Measurements from ENCODE around the gene SLC8A2.

The SLC8A2 gene

GRCh38 chr19:47503130-47503825 is 31.6 kb upstream of the SLC8A2 start:
- DNase-seq (ENCODE audit: low spot score), result no peak

GRCh38 chr19:47499863-47500830 is 28.5 kb upstream of the SLC8A2 start:
- no peak for DNase-seq (ENCODE audit: low spot score)

GRCh38 chr19:47499371-47499770 is 27.7 kb upstream of the SLC8A2 start:
- no peak for DNase-seq (ENCODE audit: low spot score)

DNA sequence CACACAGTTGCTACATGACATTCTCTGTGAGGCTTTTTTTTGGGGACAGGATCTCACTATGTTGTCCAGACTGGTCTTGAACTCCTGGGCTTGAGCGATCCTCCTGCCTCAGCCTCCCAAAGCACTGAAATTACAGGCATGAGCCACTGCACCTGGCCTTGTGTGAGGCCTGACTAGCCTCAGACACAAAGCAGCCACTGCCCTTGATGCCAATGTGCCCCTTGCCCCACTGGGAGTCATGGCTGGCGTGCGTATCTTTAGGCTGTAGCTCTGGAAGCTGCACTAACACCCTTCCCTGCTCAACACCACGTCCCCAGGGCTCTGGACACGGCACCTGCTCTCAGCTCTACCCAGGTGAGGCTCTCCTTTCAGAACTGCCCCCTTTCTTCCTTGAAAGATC is 26.9 kb upstream of the SLC8A2 start:
- no peak for DNase-seq (ENCODE audit: low spot score)

- no peak for DNase-seq (ENCODE audit: low spot score)
These were observed 26.3 kb upstream of the SLC8A2 start for GRCh38 chr19:47497821-47498520.

DNA sequence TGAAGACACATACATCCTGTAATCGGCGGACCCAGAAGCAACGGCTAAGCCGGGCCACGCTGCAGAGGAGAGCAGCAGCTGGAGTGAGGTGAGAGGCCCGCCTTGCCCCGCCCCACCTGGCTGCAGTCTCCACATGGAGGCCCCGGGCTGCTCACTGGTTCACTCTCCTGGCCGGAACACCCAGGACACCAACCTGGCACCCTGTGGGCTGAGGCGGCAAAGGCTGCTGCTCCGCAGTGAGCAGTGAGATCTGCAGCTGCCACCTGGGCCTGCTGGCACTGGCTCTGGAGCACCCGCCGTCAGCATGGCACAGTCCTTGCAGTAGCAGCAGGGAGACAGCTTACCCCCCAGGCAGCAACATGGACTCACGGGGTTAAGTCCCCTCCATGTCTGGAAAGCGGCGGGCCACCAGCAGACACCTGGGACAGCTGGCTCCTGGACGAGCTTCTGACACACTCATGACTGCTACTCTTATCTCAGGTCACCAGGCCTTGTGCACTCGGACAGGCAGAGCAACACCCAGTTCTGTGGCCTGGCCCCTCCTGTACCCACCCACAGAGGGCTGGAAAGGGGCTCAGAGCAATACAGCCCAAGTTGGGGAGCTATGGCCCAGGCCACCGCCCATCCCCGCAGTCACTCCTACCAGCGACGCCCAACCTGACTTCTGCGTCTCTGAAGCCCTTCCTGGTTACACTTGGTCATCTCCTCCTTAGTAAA is 25.5 kb upstream of the SLC8A2 start:
- DNase-seq (ENCODE audit: low spot score), result no peak

DNA sequence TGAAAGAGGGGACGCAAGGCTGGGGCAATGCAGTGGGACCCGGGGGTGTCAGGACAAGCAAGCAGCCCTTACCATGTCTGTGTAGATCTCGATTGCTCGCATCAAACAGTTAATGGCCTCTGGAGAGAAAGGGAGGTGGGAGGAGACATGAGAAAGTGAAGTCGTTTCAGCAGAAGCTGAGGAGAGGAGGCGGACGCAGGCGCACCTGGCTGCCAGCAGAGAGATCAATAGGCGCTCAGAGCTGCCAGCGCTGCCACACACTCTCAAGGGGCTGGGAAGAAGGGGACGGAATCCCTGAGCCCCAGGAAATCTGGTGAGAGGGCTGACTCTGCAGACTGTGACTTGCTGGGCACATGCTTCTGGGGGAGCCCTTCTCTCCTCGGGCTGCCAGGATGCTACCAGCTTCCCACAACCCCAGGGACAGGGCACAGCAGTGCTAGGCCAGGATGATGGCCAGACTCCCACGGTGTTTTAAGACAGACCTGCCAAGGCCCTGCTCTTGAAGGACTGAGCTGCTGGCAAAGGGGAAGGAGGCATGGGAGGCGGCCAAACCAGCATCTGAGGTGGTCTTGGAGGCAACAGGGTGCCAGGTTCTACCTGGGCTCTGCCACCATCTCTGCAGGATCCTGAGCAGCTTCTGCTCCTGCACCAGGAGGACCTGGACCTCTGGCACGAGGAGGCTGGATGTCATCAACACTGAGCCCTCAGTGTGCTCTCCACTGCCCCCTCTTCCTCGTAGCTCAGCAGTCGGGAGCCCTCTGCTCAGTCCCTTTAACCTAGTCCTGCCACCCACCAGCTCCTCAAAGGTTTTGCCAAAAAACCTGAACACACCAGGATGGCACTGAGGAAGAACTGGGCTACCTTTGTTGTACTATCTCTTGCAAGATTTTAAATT is 24.0 kb upstream of the SLC8A2 start:
- DNase-seq (ENCODE audit: low spot score), result no peak

- DNase-seq (ENCODE audit: low spot score), result no peak
These were observed 23.0 kb upstream of the SLC8A2 start for GRCh38 chr19:47494729-47495128.

DNA sequence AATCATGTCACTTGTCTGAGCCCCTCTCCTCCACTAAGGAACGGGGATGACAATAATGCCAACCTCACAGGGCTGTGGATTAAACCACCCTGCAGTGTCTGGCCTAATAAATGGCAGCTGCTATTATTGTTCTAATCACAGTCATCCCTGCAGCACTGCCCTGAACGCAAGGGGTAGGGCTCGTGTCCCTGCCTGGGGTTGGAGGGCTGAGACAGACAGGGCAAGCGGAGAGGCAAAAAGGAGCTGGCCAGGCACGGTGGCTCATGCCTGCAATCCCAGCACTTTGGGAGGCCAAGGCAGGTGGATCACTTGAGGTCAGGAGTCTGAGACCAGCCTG is 22.5 kb upstream of the SLC8A2 start:
- no peak for DNase-seq (ENCODE audit: low spot score)

DNA sequence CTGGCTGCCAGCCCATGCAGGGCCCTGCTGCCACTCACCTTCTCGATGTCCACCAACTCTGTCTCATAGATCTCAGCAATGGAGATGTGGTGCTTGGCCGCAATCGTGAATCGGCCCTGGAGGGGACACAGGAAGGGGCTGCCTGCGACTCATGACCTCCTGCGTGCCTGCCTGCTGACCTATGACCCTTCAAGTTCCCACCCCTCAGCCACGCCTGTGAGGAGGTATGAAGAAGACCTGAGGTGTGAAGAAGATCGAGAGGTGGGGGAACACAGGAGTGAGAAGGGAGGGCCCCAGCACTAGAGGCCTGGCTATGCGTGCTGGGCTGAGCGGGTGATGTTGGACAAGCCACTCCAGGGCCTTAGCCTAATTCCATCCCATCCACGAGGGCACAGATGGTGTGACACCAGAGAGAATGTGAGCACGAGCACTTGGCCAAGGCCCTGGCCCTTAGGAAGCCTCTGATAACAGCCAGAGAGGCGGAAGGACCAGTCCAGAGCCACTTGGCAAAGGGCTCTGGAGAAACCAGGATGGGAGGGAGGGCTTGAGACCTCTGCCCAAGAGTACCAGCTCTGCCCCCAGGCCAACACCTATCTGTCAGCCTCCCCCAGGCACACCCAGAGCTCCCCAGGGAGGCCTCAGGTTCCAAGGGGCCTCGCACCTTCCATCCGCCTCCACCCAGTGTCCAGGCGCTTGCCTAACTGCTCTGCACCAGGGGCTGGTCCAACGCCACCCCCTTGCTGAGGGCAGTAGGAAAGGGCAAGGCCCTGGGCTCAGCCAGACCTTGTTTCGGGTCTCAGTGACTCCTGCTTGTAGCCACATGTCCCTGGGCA is 21.9 kb upstream of the SLC8A2 start:
- no peak for DNase-seq (ENCODE audit: low spot score)

GRCh38 chr19:47492571-47493377 is 21.1 kb upstream of the SLC8A2 start:
- no peak for DNase-seq (ENCODE audit: low spot score)

- no peak for DNase-seq (ENCODE audit: low spot score)
These were observed 20.4 kb upstream of the SLC8A2 start for GRCh38 chr19:47492137-47492533.

DNA sequence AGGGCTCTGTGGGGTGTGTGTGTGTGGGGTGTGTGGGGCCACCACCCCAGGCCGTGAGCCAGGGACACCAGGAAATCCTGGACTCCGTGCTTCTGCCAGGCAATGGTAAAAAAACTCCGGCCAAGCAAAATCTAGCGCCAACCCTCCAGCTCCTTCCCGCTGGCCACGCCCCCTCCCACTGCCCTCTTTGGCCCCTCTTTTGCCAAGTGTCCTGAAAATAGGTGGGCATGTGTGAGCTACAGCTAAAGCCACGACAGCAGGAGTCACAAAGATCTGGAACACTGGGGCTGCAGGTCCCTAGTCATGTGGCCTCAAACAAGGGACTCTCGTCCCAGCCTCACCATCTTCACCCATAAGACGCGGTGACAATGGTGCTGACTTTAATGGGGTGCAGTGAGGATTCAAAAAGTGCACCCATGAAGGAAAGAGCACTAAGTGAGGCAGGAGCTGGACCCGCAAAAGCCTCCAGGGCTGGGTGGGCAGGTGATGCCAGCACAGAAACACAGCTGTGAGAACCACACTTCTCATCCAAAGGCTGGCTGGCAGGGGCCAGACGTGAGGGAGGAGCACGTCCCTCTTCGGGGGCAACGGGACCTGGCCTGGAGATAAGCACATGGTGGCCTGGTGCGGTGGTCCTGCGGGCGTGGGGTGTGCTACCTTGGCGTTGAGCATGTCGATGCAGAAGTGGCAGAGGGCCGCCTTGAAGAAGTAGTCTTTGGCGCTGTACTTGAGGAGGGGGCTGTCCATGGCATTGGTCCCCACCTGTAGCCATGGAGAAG is 19.9 kb upstream of the SLC8A2 start:
- DNase-seq (ENCODE audit: low spot score), result no peak

DNA sequence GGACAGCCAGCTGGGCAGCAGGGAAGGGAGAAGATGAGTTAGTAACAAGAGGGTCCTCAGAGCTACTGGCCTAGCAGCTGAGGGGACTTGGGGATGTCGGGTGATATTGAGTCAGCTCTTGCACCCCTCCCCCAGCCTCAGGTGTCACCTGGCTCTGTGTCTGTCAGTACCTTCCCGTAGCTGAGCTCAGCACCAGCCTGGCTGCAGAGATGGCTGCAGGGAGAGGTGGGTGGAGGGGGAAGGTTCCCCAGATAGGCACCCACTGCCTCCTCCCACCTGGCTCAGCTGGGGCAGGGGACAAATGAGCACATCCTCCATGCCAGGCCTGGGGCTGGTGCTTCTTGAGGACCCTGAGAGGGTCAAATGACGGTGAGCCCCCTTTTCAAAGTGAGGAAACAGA is 19.2 kb upstream of the SLC8A2 start:
- no peak for DNase-seq (ENCODE audit: low spot score)

DNA sequence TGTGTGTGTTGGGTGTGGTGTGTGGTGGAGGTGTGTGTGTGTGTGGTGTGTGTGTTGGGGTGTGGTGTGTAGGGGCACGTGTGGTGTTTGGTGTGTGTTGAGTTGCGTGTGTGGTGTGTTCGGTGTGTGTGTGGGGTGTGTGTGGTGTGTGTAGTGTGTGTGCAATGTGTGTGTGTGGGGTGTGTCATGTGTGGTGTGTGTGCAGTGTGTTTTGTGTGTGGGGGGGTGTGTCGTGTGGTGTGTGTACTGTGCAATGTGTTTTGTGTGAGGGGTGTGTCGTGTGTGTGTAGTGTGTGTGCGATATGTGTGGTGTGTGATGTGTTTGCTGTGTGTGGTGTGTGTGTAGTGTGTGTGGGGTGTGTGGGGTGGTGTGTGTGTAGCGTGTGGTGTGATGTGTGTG is 18.3 kb upstream of the SLC8A2 start:
- DNase-seq (ENCODE audit: low spot score), result no peak

DNA sequence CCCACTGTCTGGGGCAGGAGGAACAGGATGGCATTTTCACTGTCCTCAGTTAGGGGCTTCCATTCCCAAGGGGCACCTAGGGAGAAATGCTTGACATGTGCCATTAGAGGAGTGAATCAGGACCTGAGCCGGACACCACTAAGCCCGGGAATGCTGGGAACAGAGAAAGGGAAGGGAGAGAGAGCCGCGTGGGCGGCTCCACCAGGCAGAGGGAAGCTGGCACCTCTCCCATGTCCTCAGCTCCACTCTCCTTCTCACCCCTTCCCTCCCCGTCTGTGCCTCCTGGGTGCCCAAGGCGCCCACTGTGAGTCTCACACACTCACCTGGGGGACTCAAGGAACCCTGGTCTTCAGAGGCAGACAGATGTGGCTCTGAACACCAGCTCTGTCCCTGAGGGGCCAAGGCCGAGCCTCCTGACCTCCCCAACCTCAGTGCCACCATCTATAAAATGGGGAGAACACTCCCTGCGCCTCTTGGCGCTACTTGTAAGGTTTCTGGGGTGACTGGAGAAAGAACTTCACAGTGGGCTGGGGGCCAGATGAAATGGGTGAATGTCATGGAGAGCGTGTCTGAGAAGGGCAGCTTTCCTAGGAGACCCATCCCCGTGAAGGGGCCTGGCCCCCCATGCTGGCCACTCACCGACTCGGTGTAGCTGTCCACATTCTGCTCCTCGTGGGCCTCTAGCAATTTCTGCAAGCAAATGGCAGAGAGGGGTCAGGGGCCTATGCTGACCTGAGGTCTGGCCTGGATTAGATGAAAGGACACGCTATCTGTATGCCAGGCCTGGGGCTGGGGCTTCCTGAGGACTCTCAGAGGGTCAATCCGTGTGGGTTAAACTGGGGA is 17.6 kb upstream of the SLC8A2 start:
- DNase-seq (ENCODE audit: low spot score), result no peak

Data from HuH-7 (cell line).